NCI-H345 treated with DMSO at 0.1 percent for 48 hours (cell line): ENCODE measurements around the gene MKLN1.
A peak's percentile ranks its signal among the peaks of the same experiment; 100 is the strongest.
"Not testable (repeated sequence)": the region's sequence is repeated elsewhere in the genome, so short reads cannot be mapped to it uniquely, and the experiment has no call there.

Experiments used
- DNase-seq: peaks from one replicate; lab custom pipeline; 2025; ENCODE audit not compliant: unreplicated experiment; lab: John Stamatoyannopoulos, UW

The MKLN1 gene

GRCh38 chr7:131307627-131308026 is 20.0 kb upstream of the MKLN1 start:
- no peak for DNase-seq

GRCh38 chr7:131312838-131313237 is 14.8 kb upstream of the MKLN1 start:
- DNase-seq: no peak

- DNase-seq: no peak
Observed at GRCh38 chr7:131320603-131321002, 7.1 kb upstream of the MKLN1 start.

- no peak for DNase-seq
Observed at GRCh38 chr7:131321656-131322055, 6.0 kb upstream of the MKLN1 start.

- DNase-seq: no peak
Observed at GRCh38 chr7:131322061-131322460, 5.6 kb upstream of the MKLN1 start.

- DNase-seq: no peak
Observed at GRCh38 chr7:131322861-131323260, 4.8 kb upstream of the MKLN1 start.

- no peak for DNase-seq
Observed at GRCh38 chr7:131325179-131325840, 2.4 kb upstream of the MKLN1 start.

GRCh38 chr7:131326576-131326975 is 1.1 kb upstream of the MKLN1 start:
- DNase-seq: no peak

- peak; percentile 71 for DNase-seq
Observed at GRCh38 chr7:131327049-131327625, 539 bp upstream of the MKLN1 start.

GRCh38 chr7:131328377-131329175 is 900 bp downstream of the MKLN1 start:
- DNase-seq: no peak

GRCh38 chr7:131329176-131329570 is 1.5 kb downstream of the MKLN1 start:
- no peak for DNase-seq

- DNase-seq: no peak
Observed at GRCh38 chr7:131330299-131330698, 2.6 kb downstream of the MKLN1 start.

- DNase-seq: no peak
Observed at GRCh38 chr7:131331806-131332205, 4.1 kb downstream of the MKLN1 start.

- DNase-seq: not testable (repeated sequence)
Observed at GRCh38 chr7:131332729-131333128, 5.1 kb downstream of the MKLN1 start.

GRCh38 chr7:131335639-131336381 is 8.1 kb downstream of the MKLN1 start:
- DNase-seq: no peak

- no peak for DNase-seq
Observed at GRCh38 chr7:131336956-131337355, 9.3 kb downstream of the MKLN1 start.

- DNase-seq: no peak
Observed at GRCh38 chr7:131338173-131338572, 10.5 kb downstream of the MKLN1 start.

GRCh38 chr7:131338691-131339390 is 11.2 kb downstream of the MKLN1 start:
- DNase-seq: no peak

GRCh38 chr7:131341690-131342089 is 14.0 kb downstream of the MKLN1 start:
- no peak for DNase-seq

GRCh38 chr7:131342864-131343442 is 15.3 kb downstream of the MKLN1 start:
- DNase-seq: no peak
